Measurements from ENCODE around the gene C1orf159.

GRCh38 chr1:1044455-1045078, 71.3 kb downstream of the C1orf159 start:
- TF ChIP-seq CTCF (IDR thresholded peaks at IDR 0.05; ENCODE audit: low read depth, low read length): no peak
- TF ChIP-seq EZH2phosphoT487 (IDR thresholded peaks at IDR 0.05; ENCODE audit: low read depth): no peak
